Neural cell (in vitro differentiated cells): Measurements from ENCODE around the gene NNT.

Experiments
- EP300 ChIP-seq: fragments of 450-650 bp; conservative IDR thresholded peaks from 2 replicates; pipeline ENCODE4 v1.6.1; 2014; ENCODE audit warnings: antibody characterized with exemption, mild to moderate bottlenecking, moderate library complexity; ENCODE audit not compliant: poor library complexity, severe bottlenecking
- EZH2 ChIP-seq: fragments of 200-600, 300-800 bp; shearing (Covaris generic), sonication (generic); IDR thresholded peaks from 2 replicates; pipeline ENCODE4 v1.6.1; 2014; ENCODE audit warnings: antibody characterized with exemption, low read length, borderline replicate concordance, mild to moderate bottlenecking; ENCODE audit not compliant: insufficient read depth, poor library complexity, severe bottlenecking
- MXI1 ChIP-seq: fragments of 450-650 bp; conservative IDR thresholded peaks from 2 replicates; pipeline ENCODE4 v1.6.1; 2014; ENCODE audit warnings: antibody characterized with exemption, mild to moderate bottlenecking; ENCODE audit not compliant: poor library complexity, severe bottlenecking
- REST ChIP-seq: IDR thresholded peaks from 2 replicates; pipeline ENCODE4 v1.6.1; 2012; ENCODE audit warnings: borderline replicate concordance
- SMC3 ChIP-seq: fragments of 450-650 bp; conservative IDR thresholded peaks from 2 replicates; pipeline ENCODE4 v1.6.1; 2014; ENCODE audit warnings: antibody characterized with exemption, mild to moderate bottlenecking, moderate library complexity; ENCODE audit not compliant: poor library complexity
- TF ChIP-seq, protein P1 (sequence below): fragments of 450-650 bp; IDR thresholded peaks from 2 replicates; pipeline ENCODE4 v1.5.1; 2014; ENCODE audit warnings: antibody characterized with exemption, mild to moderate bottlenecking, moderate library complexity; ENCODE audit not compliant: poor library complexity, severe bottlenecking

DNA sequence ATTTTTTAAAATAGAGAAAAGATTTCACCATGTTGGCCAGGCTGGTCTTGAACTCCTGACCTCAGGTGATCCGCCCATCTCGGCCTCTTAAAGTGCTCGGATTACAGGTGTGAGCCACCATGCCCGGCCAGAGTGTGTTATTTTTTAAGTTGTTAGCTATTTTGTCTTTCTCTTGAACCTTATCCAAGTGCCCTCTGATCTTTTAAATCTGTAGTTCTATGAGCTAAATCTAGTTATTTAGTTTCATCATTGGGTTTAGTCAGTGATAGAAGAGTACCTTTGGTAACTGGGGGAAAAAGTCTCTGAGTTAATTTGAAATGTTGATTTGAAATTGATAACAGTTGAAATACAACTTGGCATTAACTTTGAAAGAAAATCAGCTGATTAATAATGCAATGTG lies 88.3 kb downstream of the NNT start:
- TF ChIP-seq, protein P1, sequence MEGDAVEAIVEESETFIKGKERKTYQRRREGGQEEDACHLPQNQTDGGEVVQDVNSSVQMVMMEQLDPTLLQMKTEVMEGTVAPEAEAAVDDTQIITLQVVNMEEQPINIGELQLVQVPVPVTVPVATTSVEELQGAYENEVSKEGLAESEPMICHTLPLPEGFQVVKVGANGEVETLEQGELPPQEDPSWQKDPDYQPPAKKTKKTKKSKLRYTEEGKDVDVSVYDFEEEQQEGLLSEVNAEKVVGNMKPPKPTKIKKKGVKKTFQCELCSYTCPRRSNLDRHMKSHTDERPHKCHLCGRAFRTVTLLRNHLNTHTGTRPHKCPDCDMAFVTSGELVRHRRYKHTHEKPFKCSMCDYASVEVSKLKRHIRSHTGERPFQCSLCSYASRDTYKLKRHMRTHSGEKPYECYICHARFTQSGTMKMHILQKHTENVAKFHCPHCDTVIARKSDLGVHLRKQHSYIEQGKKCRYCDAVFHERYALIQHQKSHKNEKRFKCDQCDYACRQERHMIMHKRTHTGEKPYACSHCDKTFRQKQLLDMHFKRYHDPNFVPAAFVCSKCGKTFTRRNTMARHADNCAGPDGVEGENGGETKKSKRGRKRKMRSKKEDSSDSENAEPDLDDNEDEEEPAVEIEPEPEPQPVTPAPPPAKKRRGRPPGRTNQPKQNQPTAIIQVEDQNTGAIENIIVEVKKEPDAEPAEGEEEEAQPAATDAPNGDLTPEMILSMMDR, result no peak
- TF ChIP-seq MXI1 (no peak), REST (no peak), SMC3 (no peak), EP300 (no peak), EZH2 (no peak)
